Thyroid gland (tissue), 4 donors: ENCODE results near the gene PLA2G6. TPM values are rescaled to one million over a fixed set of nuclear protein-coding genes. Genes with fewer than 3 reads are reported as not detected.

ENCODE experiments used
- DNase-seq, 2 donors: peaks; one replicate each; pipeline ENCODE4 v3.0.0-alpha.2; 2019
- H3K27ac ChIP-seq, 3 donors: fragments of 200-600 bp; sonication (generic); 1 replicate in 2 of 3; 2 replicates in 1 of 3; pipeline ENCODE4 v1.5.1; 2016 to 2019; ENCODE audit warnings: mild to moderate bottlenecking in 1 of 3, moderate library complexity in 1 of 3
- H3K27me3 ChIP-seq: fragments of 200-600 bp; sonication (generic); one replicate; pipeline ENCODE4 v1.5.1; 2019
- H3K36me3 ChIP-seq, 2 donors: fragments of 200-600 bp; sonication (generic); one replicate each; pipeline ENCODE4 v1.5.1; 2016 to 2019
- H3K4me1 ChIP-seq, 2 donors: fragments of 200-600 bp; sonication (generic); one replicate each; pipeline ENCODE4 v1.5.1; 2017 to 2019
- H3K4me3 ChIP-seq, 3 donors: fragments of 200-600 bp; sonication (generic); replicated peaks in 1 of 3; 1 replicate in 2 of 3; 2 replicates in 1 of 3; pipeline ENCODE4 v1.5.1; 2016; ENCODE audit warnings: mild to moderate bottlenecking in 1 of 3
- H3K9me3 ChIP-seq: fragments of 200-600 bp; sonication (generic); one replicate; pipeline ENCODE4 v1.5.1; 2017
- CTCF ChIP-seq, 6 experiments: fragments of 200-600 bp in 3 of 6; fragments of 450-650 bp in 3 of 6; sonication (generic) in 3 of 6; IDR thresholded peaks; one replicate each; pipeline ENCODE4 v1.5.1; 2016 to 2019; ENCODE audit warnings: antibody characterized with exemption in 6 of 6, mild to moderate bottlenecking in 2 of 6, inconsistent platforms in 1 of 6, moderate library complexity in 1 of 6
- POLR2A ChIP-seq, 2 donors: fragments of 450-650 bp; IDR thresholded peaks; one replicate each; pipeline ENCODE4 v1.6.1; 2017; ENCODE audit warnings: antibody characterized with exemption in 2 of 2, mild to moderate bottlenecking in 2 of 2, moderate library complexity in 1 of 2
- WGBS, 2 donors: methylation state at CpG; one replicate each; pipeline ENCODE4 v1.1.5; 2017; 5-methylcytosine and 5-hydroxymethylcytosine counted together
- intact Hi-C: fragments of 100-400 bp; cut with DNase I; formaldehyde crosslinking; loops from one replicate; pipeline ENCODE4 v1.15.1; 2023
- total RNA-seq, 4 donors: library from RNA; depleted of rRNA; stranded (reverse); fragments of >200 nt; gene quantifications; one replicate each; pipeline ENCODE4 v1.2.3, GENCODE V29; 2016

The PLA2G6 gene
- total RNA-seq, 4 donors from 2014 or later = 106 to 122 (median 112) TPM

GRCh38 chr22:38222797-38223119 lies 41.1 kb upstream of the PLA2G6 start:
- no peak overlapping the region for H3K4me3 ChIP-seq
- TF ChIP-seq CTCF (IDR thresholded peaks at IDR 0.05) (no peak), POLR2A (IDR thresholded peaks at IDR 0.05) (no peak)
- no peaks in the 10 kb centered on the region for H3K27me3 ChIP-seq
- DNase-seq = no peak
- WGBS, 2 donors = 65 to 90% methylated on average over 8 of the region's 8 CpGs
- H3K9me3 ChIP-seq = no peaks in the 10 kb centered on the region
- intact Hi-C loops = no loop called here
- H3K36me3 ChIP-seq = peaks cover 31 to 34% of the 10 kb centered on the region in 2 donors
- H3K27ac ChIP-seq = peak overlapping the region in 1 of 3 donors; percentile 40
- H3K4me1 ChIP-seq = peaks cover 8 to 38% of the 10 kb centered on the region in 2 donors

GRCh38 chr22:38221908-38222796 lies 40.5 kb upstream of the PLA2G6 start:
- WGBS, 2 donors = 94 to 96% methylated on average over 21 to 25 of the region's 25 CpGs
- no peak for TF ChIP-seq POLR2A (IDR thresholded peaks at IDR 0.05)
- no peak for TF ChIP-seq CTCF (IDR thresholded peaks at IDR 0.05)
- Histone ChIP-seq H3K4me1 (peaks cover 8 to 38% of the 10 kb centered on the region in 2 donors), H3K36me3 (peaks cover 28 to 30% of the 10 kb centered on the region in 2 donors), H3K9me3 (no peaks in the 10 kb centered on the region), H3K27me3 (no peaks in the 10 kb centered on the region), H3K27ac (peak overlapping the region in 1 of 3 donors; percentile 40), H3K4me3 (no peak overlapping the region)
- intact Hi-C loops = no loop called here
- no peak for DNase-seq

GRCh38 chr22:38221407-38221806 lies 39.8 kb upstream of the PLA2G6 start:
- Histone ChIP-seq H3K36me3 (peaks cover 25 to 26% of the 10 kb centered on the region in 2 donors), H3K9me3 (no peaks in the 10 kb centered on the region), H3K4me1 (peaks cover 8 to 38% of the 10 kb centered on the region in 2 donors)

GRCh38 chr22:38220653-38221386 lies 39.2 kb upstream of the PLA2G6 start:
- no peak for DNase-seq
- no peaks in the 10 kb centered on the region for H3K9me3 ChIP-seq
- H3K27ac ChIP-seq = peak overlapping the region in 2 of 3 donors; percentile 86 to 91
- H3K4me1 ChIP-seq = peaks cover 8 to 38% of the 10 kb centered on the region in 2 donors
- TF ChIP-seq CTCF (IDR thresholded peaks at IDR 0.05) (no peak), POLR2A (IDR thresholded peaks at IDR 0.05) (no peak)
- H3K4me3 ChIP-seq = no peak overlapping the region
- 90 to 92% methylated on average over 15 of the region's 22 CpGs for WGBS, 2 donors
- intact Hi-C loops = no loop called here
- H3K36me3 ChIP-seq = peaks cover 23 to 25% of the 10 kb centered on the region in 2 donors
- no peaks in the 10 kb centered on the region for H3K27me3 ChIP-seq

More at GRCh38 chr22:38221407-38221806, 39.8 kb upstream of the PLA2G6 start:
- no peak for TF ChIP-seq POLR2A (IDR thresholded peaks at IDR 0.05)
- TF ChIP-seq CTCF (IDR thresholded peaks at IDR 0.05) = no peak
- Histone ChIP-seq H3K4me3 (no peak overlapping the region), H3K27ac (no peak overlapping the region), H3K27me3 (no peaks in the 10 kb centered on the region)
- WGBS, 2 donors = 96% methylated on average over 22 of the region's 22 CpGs
- no peak for DNase-seq
- intact Hi-C loops = no loop called here
